SK-N-SH (cell line): ENCODE measurements around the gene TNFAIP2.

Experiments used
- RAD21 ChIP-seq: IDR thresholded peaks from 2 replicates; pipeline ENCODE4 v1.6.1; 2012; ENCODE audit warnings: mild to moderate bottlenecking, low read length
- TF ChIP-seq, protein P1 (sequence below): fragments of 200-600 bp; sonication (generic); IDR thresholded peaks from 2 replicates; pipeline ENCODE4 v1.6.1; 2017; ENCODE audit warnings: antibody characterized with exemption, mild to moderate bottlenecking, moderate library complexity

DNA sequence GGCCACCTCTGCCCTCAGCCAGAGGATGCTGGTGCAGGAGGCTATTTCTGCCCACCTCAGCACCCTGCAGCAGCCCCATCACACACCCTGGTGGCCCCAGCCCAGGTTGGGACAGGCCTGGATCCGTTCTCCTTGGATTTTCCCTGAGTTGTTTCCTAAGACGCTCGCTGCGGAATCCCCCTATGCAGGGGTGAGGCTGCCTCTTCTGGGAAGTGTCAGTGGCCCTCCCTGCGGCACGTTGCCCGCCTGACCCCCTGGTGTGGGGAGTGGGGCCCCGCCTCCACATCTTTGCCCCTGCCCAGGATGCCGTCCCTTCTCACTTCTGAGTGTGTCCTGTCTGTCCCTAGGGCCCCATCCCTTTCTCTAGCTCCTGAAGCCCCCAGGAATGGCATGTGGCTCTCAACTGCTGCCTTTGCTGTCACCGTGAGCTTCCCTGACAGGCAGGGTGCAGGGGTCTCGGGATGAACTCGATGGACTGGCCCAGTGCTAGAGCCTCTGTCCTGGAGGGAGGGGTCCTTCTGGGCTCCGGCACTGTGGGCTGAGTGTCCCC is 29.3 kb upstream of the TNFAIP2 start:
- TF ChIP-seq, protein P1, sequence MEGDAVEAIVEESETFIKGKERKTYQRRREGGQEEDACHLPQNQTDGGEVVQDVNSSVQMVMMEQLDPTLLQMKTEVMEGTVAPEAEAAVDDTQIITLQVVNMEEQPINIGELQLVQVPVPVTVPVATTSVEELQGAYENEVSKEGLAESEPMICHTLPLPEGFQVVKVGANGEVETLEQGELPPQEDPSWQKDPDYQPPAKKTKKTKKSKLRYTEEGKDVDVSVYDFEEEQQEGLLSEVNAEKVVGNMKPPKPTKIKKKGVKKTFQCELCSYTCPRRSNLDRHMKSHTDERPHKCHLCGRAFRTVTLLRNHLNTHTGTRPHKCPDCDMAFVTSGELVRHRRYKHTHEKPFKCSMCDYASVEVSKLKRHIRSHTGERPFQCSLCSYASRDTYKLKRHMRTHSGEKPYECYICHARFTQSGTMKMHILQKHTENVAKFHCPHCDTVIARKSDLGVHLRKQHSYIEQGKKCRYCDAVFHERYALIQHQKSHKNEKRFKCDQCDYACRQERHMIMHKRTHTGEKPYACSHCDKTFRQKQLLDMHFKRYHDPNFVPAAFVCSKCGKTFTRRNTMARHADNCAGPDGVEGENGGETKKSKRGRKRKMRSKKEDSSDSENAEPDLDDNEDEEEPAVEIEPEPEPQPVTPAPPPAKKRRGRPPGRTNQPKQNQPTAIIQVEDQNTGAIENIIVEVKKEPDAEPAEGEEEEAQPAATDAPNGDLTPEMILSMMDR, result no peak
- no peak for TF ChIP-seq RAD21
